ENCODE measurements around the gene CHAT.

CHAT gene

DNA sequence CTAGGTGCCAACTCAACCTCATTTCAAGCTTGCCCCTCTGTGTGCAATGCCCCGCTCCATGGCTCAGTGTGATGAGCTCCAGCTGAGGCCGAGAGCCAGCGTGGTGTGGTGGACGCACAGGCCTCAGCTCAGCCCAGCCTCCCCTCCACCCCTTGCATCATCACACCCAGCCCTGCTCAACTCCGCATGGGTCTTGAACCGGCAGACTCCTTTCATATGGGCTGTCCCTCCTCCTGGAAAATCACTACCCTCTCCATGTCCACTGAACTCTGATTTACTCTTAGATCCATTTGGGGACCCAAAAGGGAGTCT is 20.3 kb upstream of the CHAT start:
- TF ChIP-seq POLR2AphosphoS5 (IDR thresholded peaks at IDR 0.05; ENCODE audit: low read depth, low read length) (no peak), TAF1 (IDR thresholded peaks at IDR 0.05; ENCODE audit: borderline replicate concordance, insufficient read depth, low read length) (no peak), FOXP2 (optimal IDR thresholded peaks at IDR 0.05; ENCODE audit: borderline replicate concordance, extremely low read depth, extremely low read length, insufficient read depth) (no peak), SIN3A (IDR thresholded peaks at IDR 0.05; ENCODE audit: borderline replicate concordance, insufficient read depth, low read length) (no peak)
- TF ChIP-seq, protein P1, sequence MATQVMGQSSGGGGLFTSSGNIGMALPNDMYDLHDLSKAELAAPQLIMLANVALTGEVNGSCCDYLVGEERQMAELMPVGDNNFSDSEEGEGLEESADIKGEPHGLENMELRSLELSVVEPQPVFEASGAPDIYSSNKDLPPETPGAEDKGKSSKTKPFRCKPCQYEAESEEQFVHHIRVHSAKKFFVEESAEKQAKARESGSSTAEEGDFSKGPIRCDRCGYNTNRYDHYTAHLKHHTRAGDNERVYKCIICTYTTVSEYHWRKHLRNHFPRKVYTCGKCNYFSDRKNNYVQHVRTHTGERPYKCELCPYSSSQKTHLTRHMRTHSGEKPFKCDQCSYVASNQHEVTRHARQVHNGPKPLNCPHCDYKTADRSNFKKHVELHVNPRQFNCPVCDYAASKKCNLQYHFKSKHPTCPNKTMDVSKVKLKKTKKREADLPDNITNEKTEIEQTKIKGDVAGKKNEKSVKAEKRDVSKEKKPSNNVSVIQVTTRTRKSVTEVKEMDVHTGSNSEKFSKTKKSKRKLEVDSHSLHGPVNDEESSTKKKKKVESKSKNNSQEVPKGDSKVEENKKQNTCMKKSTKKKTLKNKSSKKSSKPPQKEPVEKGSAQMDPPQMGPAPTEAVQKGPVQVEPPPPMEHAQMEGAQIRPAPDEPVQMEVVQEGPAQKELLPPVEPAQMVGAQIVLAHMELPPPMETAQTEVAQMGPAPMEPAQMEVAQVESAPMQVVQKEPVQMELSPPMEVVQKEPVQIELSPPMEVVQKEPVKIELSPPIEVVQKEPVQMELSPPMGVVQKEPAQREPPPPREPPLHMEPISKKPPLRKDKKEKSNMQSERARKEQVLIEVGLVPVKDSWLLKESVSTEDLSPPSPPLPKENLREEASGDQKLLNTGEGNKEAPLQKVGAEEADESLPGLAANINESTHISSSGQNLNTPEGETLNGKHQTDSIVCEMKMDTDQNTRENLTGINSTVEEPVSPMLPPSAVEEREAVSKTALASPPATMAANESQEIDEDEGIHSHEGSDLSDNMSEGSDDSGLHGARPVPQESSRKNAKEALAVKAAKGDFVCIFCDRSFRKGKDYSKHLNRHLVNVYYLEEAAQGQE (IDR thresholded peaks at IDR 0.05; ENCODE audit: insufficient read depth in 1 of 2, low read depth in 2 of 2, low read length in 2 of 2), result no peak

DNA sequence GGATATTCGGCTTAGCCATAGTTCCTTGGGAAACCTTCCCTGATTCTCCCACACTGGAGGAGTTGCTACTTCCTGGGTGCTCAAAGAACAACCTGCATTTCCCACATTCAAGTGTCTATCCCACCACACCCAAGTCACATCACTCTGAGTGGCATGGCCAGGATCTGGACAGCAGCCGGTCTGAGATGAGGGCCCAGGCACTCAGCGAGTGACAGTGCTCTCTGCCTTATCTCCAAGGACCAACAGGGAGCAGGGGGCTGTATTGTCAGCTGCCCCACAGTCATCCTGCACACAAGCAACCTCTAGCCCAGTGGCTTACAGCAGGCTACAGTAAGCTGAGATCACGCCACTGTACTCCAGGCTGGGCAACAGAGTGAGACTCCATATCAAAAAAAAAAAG is 19.8 kb upstream of the CHAT start:
- TF ChIP-seq TAF1 (IDR thresholded peaks at IDR 0.05; ENCODE audit: borderline replicate concordance, insufficient read depth, low read length), result no peak
- no peak for TF ChIP-seq POLR2AphosphoS5 (IDR thresholded peaks at IDR 0.05; ENCODE audit: low read depth, low read length)
- TF ChIP-seq, protein P1 (IDR thresholded peaks at IDR 0.05; ENCODE audit: insufficient read depth in 1 of 2, low read depth in 2 of 2, low read length in 2 of 2), result no peak
- no peak for TF ChIP-seq FOXP2 (optimal IDR thresholded peaks at IDR 0.05; ENCODE audit: borderline replicate concordance, extremely low read depth, extremely low read length, insufficient read depth)
- no peak for TF ChIP-seq SIN3A (IDR thresholded peaks at IDR 0.05; ENCODE audit: borderline replicate concordance, insufficient read depth, low read length)

DNA sequence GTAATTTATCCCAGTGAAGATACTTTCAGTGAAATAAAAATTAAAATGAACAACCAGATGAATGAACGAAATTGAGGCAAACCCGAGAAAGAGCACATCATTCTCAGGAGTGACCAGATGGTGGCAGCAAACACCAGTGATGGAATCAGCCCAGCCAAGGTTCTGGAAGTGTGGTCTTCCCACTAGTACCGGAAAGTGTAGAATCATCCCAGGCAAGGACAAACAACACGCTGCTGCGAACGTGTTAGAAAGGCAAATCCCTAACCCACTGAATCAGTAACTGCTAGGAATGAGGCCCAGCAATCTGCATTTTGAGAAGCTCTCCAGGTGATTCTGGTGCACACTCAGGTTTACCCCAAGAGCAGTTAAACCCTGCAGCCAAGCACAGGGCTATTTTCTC is 19.2 kb upstream of the CHAT start:
- TF ChIP-seq SIN3A (IDR thresholded peaks at IDR 0.05; ENCODE audit: borderline replicate concordance, insufficient read depth, low read length) (no peak), POLR2AphosphoS5 (IDR thresholded peaks at IDR 0.05; ENCODE audit: low read depth, low read length) (no peak), TAF1 (IDR thresholded peaks at IDR 0.05; ENCODE audit: borderline replicate concordance, insufficient read depth, low read length) (no peak), FOXP2 (optimal IDR thresholded peaks at IDR 0.05; ENCODE audit: borderline replicate concordance, extremely low read depth, extremely low read length, insufficient read depth) (no peak)
- TF ChIP-seq, protein P1 (IDR thresholded peaks at IDR 0.05; ENCODE audit: insufficient read depth in 1 of 2, low read depth in 2 of 2, low read length in 2 of 2), result no peak

DNA sequence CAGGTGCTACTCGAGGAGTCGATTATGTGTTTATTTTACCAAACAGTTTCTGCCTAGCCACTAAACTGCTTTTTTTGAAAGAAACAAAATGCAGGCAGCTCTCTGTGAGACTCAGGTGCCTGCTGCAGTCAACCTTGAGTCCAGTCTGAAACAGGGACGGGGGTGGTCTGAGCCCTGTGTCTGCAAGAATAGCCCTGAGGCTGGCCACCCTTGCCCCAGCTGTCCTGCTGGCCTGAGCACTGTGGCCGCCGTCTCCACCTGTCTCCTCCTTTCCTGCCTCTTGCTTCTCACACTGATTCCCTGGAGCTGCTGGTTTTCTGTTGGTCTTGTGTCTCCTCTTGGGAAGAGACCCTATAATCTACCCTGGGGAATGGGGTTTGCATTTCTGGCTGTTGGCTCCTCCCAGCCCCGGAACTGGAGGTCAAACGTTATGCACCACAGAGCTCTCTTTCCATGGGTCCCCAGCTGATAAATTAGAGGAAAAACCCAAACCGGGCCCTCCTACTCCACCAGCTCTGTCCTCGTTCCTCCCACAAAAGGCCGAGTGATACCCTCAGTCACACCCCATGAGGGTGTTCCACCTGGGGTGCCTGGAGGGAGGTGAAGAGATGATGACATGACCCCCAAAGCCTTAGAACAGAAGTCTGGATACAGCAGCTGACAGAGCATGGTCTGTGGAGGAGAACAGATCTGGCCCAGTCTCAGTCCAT is 18.7 kb upstream of the CHAT start:
- TF ChIP-seq, protein P1 (IDR thresholded peaks at IDR 0.05; ENCODE audit: insufficient read depth in 1 of 2, low read depth in 2 of 2, low read length in 2 of 2), result no peak
- no peak for TF ChIP-seq POLR2AphosphoS5 (IDR thresholded peaks at IDR 0.05; ENCODE audit: low read depth, low read length)
- no peak for TF ChIP-seq FOXP2 (optimal IDR thresholded peaks at IDR 0.05; ENCODE audit: borderline replicate concordance, extremely low read depth, extremely low read length, insufficient read depth)

All from PFSK-1 (cell line).